Measurements from ENCODE around the gene MAP3K7CL.

The MAP3K7CL gene

DNA sequence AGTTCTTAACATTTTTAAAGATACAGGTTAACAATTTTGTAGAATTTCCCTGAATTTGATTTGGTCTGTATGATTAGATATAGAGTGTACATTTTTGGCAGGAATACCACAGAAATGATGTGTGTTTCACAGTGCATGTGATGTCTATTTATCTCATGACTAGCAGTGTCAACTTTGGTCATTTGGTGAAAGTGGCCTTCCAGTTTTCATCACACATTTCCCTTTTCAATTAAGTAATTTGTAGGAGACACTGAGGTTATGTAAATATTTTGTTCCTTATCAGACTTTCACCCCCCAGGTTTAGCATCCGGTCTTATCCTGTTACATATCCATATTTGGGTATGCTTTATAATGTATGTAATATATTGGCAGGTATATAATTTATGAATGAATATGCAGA lies 41.8 kb downstream of the MAP3K7CL start:
- no peak for DNase-seq

DNA sequence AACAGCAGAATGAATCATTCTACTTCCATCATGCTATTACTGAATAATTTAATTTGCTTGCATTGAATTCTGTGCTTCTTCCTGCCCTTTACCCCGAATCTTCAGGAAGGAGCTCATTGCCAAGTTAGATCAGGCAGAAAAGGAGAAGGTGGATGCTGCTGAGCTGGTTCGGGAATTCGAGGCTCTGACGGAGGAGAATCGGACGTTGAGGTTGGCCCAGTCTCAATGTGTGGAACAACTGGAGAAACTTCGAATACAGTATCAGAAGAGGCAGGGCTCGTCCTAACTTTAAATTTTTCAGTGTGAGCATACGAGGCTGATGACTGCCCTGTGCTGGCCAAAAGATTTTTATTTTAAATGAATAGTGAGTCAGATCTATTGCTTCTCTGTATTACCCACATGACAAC lies 44.2 kb downstream of the MAP3K7CL start:
- no peak for DNase-seq

DNA sequence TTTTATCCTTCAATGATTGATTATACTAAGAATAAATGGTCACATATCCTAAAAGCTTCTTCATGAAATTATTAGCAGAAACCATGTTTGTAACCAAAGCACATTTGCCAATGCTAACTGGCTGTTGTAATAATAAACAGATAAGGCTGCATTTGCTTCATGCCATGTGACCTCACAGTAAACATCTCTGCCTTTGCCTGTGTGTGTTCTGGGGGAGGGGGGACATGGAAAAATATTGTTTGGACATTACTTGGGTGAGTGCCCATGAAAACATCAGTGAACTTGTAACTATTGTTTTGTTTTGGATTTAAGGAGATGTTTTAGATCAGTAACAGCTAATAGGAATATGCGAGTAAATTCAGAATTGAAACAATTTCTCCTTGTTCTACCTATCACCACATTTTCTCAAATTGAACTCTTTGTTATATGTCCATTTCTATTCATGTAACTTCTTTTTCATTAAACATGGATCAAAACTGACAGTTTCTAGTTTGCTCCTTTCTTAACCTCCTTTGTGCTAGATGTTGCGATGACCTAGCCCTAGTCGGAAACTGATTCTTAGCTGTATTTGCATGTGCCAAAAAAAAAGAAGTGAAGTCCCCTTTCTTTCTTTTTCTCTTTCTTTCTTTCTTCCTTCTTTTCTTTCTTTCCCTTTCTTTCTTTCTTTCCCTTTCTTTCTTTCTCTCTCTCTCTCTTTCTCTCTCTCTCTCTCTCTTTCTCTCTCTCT lies 45.1 kb downstream of the MAP3K7CL start:
- no peak for DNase-seq

DNA sequence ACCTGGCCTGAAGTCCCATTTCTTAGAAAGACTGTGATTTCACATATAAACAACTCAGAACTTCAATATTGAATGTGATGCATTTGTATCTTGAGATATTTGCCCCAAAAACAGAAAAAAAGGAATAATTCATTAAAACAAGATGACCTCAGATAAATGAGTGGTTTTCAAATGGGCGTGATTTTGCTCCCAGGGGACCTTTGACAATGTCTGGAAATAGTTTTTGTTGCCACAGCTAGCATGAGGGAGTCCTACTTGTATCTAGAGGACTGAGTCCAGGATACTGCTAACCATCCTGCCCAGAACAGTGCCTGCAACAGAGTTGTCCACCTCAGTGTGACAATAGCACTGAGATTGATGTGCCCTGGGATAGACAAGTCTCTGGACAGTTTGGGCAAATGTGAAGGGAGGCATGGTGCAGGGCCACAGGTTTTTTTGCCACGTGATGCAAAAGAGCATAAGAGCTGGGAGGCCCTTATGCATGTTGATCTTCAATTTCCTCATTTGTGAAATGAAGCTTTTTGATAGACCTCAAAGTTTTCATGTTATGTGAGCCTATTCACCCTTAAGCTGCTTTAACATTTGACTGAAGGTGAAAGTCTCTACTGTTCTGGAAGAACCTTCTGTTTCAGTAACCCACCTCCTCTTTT lies 46.2 kb downstream of the MAP3K7CL start:
- no peak for DNase-seq

DNA sequence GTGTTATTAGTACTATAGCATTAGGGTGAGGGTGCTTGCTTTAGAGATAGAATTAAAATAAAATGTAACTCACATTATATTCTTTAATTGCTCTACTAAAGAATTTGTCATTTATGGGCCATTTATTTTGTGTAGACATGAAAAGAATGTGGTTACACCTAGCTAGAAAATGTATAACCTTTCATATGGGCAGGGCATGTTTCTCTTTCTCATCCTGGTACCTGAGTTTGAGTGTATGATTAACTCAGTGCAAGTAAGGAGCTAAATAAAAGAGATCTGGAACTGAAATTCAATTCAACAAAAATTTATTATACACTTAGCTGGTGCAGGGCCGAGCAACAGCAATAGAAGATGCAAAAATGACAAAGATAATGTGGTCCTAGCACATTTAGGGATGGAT lies 47.4 kb downstream of the MAP3K7CL start:
- no peak for DNase-seq

DNA sequence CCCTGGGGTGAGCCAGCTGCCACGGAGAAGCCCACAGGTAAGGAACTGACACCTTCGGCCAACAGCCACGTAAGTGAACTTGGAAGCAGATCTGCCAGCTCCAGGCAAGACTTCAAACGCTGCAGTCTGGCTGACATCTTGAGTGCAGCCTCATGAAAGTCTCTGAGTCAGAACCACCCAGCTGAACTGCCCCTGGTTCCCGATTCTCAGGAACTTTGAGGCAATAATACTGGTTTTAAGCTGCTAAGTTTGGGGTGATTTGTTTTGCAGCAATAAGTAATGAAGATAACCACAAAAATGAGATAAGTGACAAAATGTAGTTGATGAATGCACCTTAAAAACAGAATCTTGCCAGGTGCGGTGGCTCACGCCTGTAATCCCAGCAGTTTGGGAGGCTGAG lies 48.5 kb downstream of the MAP3K7CL start:
- no peak for DNase-seq

DNA sequence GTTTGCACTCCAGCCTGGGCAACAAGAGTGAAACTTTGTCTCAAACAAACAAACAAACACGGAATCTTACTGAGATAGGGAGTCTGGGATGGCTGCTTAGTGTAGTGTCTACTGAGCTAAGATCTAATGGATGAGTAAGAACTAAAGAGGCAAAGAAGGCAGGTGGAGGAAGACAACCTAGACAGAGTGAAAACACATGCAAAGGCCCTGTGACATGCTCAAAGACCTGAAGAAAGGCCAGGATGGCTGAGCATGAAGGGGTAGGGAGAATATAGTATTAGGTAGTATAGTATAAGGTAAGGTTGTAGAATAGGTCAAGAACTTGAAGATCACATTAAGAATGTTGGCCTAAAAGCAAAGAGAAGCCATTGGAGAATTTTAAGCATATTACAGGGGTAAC lies 49.1 kb downstream of the MAP3K7CL start:
- no peak for DNase-seq

DNA sequence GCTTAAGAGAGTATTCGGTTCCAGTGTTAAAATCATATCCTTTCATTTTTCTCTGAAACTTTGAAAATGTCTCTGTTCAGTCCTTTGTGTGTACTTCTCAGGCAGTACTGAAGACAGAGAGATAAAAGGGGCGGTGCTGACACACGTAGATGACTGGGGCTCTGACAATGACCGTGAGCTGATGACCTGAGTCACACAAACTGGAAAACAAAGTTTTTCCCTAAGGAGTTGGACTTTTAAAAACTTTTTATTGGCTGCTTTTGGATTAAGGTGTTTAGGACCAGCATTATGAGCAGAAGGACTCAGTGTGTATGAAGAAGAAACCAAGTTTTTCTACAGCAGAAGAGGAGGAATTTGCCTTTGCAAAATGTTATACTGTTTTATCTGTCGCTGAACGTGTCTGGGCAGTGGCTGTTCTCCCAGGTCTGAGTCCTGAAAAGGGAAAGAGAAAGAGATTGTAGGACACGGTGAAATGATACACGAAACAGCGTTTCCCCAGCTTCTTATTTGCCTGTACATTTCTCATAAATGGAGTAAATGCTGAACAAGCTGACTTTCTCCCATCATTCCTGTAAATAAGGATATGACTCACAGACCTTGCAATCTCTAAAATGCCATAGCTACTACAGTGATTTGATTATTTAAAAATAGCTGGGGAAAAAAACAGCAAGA lies 51.5 kb downstream of the MAP3K7CL start:
- no peak for DNase-seq

DNA sequence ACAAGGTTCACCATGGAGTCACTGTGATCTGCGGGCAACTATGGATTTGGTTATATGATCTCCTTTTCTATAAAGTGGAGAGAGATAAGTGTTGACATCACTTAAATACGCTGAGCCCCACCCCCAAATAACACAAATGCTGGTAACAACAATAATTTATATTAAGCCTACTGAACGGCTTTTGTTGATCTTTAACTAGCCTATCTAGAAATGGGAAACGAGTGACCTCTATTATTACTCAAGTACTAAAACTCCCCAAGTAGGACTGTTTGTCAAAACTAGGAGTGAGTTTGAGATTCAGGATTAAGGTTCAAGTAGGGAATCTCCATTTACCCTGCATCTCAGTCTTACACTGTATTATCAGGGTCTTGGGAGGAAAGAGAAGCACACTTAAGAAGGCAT lies 52.2 kb downstream of the MAP3K7CL start:
- no peak for DNase-seq

DNA sequence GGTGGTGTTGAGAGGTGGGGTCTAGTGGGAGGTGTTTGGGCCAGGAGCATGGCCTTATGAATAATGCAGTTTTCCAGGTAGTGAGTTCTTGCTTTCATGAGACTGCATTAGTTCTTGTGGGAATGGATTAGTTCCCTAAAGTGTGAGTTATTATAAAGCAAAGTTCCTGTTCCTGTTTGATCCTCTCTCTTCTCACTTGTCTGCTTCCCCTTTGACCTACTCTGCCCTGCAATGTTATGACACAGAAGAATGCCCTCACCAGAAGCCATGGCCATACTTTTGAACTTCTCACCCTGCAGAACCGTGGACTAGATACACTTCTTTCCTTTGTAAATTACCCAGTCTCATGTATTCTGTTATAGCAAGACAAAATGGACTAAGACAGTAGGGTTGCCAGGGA lies 53.6 kb downstream of the MAP3K7CL start:
- DNase-seq = no peak

DNA sequence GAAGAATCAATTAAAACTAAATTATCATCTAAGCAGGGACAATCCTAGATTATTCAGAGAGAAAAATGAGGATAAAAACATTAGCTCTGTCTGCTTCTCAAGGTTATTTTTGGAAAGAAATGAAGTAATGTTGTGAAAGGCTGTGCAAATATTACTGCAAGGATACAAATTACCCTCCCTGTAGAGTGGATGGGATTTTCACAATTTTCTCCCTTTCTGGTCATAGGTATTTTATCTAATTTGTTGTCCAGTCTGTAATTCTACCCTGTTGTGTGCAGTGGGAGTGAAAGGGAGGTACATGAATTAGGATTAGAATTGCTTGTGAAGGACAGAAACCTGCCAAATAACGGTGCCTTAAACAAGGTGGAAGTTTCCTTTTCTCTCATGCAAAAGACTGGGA lies 54.7 kb downstream of the MAP3K7CL start:
- no peak for DNase-seq

DNA sequence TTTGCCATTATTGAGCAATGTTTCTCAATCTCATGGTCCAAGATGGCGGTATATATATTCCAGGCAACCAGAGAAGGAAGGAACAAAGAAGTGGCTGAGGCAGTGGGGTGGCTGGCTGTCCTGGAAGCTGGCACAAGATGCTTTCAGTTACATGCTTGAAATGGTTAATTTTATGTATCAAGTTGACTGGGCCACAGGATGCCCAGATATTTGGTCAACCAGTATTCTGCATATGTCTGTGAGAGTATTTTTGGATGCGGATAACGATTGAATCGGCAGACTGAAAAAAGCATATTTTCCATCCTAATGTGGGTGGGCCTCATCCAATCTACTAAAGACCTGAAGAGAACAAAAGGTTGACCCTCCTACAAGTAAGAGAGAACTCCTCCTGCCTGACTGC lies 55.2 kb downstream of the MAP3K7CL start:
- no peak for DNase-seq

DNA sequence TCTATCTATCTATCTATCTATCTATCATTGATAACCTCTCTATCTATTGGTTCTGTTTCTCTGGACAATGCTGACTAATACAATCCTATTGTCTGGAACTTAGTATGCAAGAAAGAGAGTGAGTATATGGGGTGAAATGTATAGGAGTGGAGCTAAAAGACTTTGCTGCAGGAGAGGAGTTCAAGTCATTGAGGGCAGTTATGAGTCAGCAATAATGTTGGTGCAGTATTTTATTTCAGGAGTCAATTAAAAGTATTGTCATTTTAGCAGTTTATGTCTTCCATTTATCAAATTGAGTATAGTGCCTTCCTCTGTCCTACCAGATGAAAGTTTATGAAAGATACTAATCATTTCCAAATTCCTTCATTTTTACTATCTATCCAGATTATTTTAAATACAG lies 55.8 kb downstream of the MAP3K7CL start:
- no peak for DNase-seq

DNA sequence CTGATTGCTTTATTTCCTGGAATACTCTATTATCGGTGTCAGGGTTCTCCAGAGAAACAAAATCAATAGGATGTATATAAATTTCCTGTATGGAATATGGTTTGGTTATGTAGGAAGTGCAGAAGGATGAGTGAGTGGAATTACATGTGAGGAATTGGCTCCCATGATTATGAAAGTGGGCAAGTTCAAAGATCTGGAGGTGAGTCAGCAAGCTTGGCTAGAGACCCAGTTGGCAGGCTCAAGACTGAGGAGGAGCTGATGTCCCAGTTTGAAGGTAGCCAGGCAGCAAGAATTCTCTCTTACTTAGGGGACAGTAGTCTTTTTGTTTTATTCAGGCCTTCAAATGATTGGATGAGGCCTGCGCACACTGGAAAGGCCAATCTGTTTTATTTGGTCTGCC lies 57.5 kb downstream of the MAP3K7CL start:
- no peak for DNase-seq

DNA sequence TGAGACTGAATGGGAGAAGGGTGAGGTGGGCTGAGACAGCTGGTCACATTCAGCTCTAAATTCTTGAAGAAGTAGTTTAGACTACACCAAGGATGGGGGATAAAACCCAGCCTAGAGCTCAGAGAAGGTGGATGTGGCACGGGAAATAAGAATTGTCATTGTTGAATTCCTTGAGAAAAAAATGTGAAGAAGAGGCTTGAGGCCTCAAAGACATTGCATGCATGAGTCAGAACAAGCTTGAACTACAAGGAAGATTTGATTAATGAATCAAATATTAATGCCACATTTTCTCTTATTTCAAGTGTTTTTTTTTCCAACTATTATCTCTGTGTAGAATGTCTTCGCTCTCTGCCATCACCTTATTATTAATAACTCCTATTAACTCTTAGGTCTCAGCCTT lies 58.9 kb downstream of the MAP3K7CL start:
- no peak for DNase-seq

DNA sequence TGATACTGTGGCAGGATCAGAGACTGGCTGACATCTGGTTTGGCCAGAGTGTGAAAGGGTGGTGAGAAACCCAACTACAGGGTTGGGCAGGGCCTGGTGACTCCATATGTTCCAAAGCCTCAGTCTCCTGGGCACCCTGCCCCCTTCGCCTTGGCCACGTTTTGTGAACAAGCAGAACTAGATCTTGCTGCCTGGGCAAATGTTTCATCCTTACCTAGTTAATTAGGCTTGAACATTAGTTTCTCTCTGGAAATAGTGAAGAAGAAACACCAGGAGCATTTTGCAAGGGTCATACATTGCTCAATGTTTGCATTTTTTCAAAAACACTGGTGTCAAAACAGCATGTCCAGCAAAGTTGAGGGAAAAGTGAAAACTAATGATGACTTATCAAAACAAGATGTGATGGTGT lies 60.5 kb downstream of the MAP3K7CL start:
- no peak for DNase-seq

DNA sequence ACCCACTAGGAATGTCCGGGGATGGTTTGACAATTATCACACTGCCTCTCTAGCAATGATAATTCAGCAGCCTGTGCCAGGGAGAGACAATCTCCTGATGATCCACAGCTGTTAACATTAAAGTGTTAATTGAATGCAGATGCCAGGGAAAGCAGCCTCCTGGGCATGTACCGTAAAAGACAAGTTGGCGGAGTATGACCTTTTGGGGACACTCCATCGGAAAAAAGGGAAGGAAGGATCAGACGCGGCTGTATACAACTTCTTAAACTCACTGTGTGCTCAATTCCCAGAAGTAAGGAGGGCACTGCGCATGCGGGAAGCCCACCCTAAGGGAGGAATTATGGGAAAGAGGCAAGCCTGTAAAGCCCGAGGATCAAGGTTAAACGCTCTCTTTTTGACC lies 62.6 kb downstream of the MAP3K7CL start:
- DNase-seq = no peak

DNA sequence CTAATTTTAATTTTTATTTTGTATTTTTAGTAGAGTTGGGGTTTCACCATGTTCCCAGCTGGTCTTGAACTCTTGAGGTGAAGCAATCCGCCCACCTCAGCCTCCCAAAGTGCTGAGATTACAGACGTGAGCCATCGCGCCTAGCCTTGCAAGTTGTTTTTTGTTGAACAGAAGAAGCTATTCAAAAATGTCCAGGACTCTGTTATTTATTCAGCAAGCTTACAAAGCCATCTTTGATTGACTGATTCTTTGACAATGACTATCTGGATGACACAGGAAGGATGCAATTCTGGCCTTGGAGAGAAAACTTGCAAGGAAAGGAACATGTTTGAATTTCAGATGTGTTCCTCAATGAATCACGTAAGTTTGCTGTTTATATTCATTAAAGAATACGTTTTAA lies 63.5 kb downstream of the MAP3K7CL start:
- DNase-seq = no peak

DNA sequence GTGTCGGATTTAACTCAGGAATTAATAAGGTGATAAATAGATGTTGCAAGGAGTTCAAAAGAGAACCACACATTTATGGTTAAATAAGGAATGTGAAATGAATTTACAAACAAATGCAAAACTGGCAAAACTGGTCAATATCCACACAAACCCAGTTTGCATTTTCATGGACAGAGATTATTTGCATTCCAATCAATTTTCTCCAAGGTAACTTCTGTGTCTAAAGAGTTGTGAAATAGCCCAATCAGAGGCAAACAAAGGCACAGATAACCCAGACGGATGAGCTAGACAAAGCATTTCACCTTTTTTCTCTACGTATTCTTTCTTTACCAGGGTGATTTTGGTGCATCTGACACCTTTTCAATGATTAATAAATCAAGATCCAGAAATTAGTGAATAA lies 63.9 kb downstream of the MAP3K7CL start:
- no peak for DNase-seq

DNA sequence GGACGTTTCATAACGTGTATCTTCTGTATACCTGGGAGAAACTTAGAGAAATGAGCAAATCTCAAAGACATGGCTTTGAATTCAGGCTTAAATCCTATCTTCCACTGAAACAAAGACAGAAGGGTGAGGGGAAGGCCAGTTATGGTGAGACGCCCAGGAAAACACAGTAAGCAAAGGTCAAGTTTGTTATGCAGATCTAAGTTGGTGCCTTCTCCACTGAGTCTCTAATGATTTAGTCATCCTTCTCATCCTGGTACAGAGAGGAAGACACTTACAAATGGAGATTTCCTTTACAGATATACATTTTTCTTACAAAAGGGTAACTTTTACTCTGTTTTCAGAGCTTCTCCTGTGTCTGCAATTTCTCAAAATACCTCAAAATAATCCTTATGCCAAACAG lies 64.4 kb downstream of the MAP3K7CL start:
- DNase-seq = no peak

DNA sequence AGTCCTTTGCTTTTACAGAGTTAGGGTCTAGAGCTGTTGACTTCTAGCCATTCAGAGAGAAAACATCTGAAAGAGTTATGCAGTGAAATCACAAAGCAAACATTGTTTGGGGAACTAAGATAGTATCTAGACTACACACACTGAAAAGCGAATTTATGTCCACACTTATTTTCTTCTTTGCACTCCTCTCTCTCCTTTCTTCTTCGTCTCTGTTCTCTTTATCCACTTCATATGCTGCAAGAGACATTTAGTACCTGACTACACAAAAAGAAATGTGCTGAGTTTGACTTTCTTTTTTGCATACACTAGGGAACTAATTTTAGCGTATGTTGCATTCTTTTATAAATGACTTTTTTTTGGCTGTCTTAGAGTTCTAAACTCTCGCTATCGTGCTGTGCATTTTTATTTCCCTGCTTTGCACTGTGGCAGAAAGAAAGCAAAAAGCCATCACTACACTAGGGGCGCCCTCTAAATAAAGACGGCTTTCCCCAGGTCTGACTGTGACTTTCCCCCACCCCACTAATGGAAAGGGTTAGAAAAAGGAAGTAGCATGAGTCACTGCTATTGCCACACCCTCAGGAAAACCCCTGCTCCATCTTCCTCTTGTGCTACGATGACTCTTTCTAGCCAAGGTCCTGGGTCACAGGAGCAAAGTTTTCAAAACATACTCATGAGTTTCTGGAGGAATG lies 65.7 kb downstream of the MAP3K7CL start:
- DNase-seq = no peak

DNA sequence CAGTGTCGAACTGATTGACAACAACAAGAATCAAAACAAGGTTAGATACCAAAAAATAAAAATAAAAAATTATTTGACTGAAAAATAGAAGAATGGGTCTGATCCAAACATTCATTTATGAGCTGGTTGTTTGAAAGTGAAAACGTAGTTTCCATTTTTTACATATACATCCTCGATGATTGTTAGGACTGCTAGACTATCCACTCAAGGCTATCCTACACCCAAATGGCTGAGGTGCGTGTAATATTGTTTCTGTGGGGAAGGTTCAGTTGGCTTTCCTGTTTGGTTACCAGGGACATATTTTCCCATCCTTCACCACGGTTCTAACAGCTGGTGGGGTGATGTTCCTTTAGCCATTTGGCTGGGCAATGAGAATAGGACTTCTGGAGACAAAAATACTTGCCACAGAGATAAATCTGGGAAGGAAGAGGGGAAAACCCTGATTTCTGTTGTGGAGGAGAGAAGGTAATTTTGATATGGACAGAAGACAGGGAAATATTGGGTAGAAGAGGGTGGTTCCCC lies 66.3 kb downstream of the MAP3K7CL start:
- DNase-seq = no peak

DNA sequence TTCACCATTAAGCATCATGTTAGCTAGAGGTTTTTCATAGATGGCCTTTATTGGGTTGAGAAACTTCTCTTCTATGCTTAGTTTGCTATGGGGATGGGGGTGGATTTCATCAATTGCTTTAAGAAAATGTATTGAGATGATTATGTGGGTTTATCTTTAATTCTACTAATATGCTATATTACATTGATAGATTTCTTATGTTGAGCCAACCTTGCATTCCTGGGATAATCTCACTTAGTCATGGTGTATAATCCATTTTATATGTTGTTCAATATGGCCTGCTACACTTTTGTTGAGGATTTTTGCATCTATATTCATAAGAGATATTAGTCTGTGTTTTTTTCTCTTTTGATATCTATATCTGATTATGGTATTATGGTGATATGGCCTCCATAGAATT lies 70.7 kb downstream of the MAP3K7CL start:
- DNase-seq = no peak

DNA sequence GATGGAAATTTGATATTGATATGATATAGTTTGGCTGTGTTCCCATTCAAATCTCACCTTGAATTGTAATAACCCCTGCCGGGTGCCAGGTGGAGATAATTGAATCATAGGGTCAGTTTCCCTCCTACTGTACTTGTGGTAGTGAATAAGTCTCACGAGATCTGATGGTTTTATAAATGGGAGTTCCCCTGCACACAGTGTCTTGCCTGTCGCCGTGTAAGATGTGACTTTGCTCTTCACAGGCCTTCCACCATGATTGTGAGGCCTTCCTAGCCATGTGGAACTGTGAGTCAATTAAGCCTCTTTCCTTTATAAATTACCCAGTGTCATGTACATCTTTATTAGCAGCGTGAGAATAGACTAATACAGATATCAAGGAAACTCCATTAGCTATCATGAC lies 74.6 kb downstream of the MAP3K7CL start:
- DNase-seq = no peak

Measured in cortex of kidney (tissue), 1 donor.